Uterus (tissue), 2 donors: Measurements from ENCODE around the gene NRL.

Experiments used
- POLR2A ChIP-seq, 2 donors: fragments of 450-650 bp; IDR thresholded peaks; one replicate each; pipeline ENCODE4 v1.6.1; 2016; ENCODE audit warnings: antibody characterized with exemption in 2 of 2, mild to moderate bottlenecking in 1 of 2, moderate library complexity in 1 of 2
- TF ChIP-seq, protein P1 (sequence below), 4 experiments: fragments of 200-600 bp in 2 of 4; fragments of 450-650 bp in 2 of 4; sonication (generic) in 2 of 4; IDR thresholded peaks; one replicate each; pipeline ENCODE4 v1.5.1; 2016 to 2019; ENCODE audit warnings: antibody characterized with exemption in 4 of 4, mild to moderate bottlenecking in 2 of 4, moderate library complexity in 1 of 4

DNA sequence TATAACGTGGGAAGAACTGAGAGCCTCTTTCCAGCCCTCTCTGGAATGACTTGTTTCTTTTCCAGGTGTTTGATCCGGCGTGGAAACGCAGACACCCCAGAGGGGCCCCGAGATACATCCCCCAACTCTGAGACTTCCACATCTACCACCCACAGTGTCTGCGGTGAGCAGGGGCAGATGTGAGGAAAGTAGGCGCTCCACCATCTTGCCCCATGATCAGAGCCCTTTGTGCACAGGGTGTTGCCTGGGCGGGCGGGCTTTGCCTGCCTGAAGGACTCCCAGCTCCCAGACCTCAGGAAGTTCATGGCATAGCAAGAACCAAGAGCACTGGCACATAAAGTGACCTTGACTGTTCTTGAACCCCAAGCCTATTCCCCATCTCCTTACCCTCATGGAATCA lies 60.1 kb downstream of the NRL start:
- TF ChIP-seq, protein P1, sequence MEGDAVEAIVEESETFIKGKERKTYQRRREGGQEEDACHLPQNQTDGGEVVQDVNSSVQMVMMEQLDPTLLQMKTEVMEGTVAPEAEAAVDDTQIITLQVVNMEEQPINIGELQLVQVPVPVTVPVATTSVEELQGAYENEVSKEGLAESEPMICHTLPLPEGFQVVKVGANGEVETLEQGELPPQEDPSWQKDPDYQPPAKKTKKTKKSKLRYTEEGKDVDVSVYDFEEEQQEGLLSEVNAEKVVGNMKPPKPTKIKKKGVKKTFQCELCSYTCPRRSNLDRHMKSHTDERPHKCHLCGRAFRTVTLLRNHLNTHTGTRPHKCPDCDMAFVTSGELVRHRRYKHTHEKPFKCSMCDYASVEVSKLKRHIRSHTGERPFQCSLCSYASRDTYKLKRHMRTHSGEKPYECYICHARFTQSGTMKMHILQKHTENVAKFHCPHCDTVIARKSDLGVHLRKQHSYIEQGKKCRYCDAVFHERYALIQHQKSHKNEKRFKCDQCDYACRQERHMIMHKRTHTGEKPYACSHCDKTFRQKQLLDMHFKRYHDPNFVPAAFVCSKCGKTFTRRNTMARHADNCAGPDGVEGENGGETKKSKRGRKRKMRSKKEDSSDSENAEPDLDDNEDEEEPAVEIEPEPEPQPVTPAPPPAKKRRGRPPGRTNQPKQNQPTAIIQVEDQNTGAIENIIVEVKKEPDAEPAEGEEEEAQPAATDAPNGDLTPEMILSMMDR (IDR thresholded peaks at IDR 0.05), result no peak
- TF ChIP-seq POLR2A (IDR thresholded peaks at IDR 0.05), result no peak
